BLaER1 (cell line): ENCODE measurements around the gene UNK.

Experiments used
- H3K27ac ChIP-seq: shearing (Covaris generic); formaldehyde crosslinking; 2 replicates; pipeline ENCODE4 v1.8.1; 2022
- H3K27me3 ChIP-seq: shearing (Covaris generic); formaldehyde crosslinking; 2 replicates; pipeline ENCODE4 v1.8.1; 2022
- H3K36me3 ChIP-seq: shearing (Covaris generic); formaldehyde crosslinking; 2 replicates; pipeline ENCODE4 v1.8.1; 2022
- H3K4me1 ChIP-seq: shearing (Covaris generic); formaldehyde crosslinking; 2 replicates; pipeline ENCODE4 v1.8.1; 2022
- H3K4me2 ChIP-seq: shearing (Covaris generic); formaldehyde crosslinking; 2 replicates; pipeline ENCODE4 v1.8.1; 2022
- H3K4me3 ChIP-seq: shearing (Covaris generic); formaldehyde crosslinking; 2 replicates; pipeline ENCODE4 v1.8.1; 2022
- H3K9ac ChIP-seq: shearing (Covaris generic); formaldehyde crosslinking; 2 replicates; pipeline ENCODE4 v1.8.1; 2022
- H3K9me3 ChIP-seq: shearing (Covaris generic); formaldehyde crosslinking; 2 replicates; pipeline ENCODE4 v1.8.1; 2022
- H4K20me1 ChIP-seq: shearing (Covaris generic); formaldehyde crosslinking; 2 replicates; pipeline ENCODE4 v1.8.1; 2022
- Cebpa-rat ChIP-seq: shearing (Covaris generic); IDR thresholded peaks from 2 replicates; pipeline ENCODE4 v1.8.1; 2022

The UNK gene

GRCh38 chr17:75819116-75819515 lies 34.5 kb downstream of the UNK start:
- Histone ChIP-seq H4K20me1 (peaks cover 40% of the 10 kb centered on the region), H3K4me3 (no peak overlapping the region), H3K9ac (no peak overlapping the region), H3K4me2 (no peak overlapping the region), H3K4me1 (peaks cover 9% of the 10 kb centered on the region; the same call in 1 of the 2 replicates), H3K36me3 (peaks cover 98% of the 10 kb centered on the region), H3K27ac (no peak overlapping the region), H3K27me3 (no peaks in the 10 kb centered on the region), H3K9me3 (no peaks in the 10 kb centered on the region)
- no peak for TF ChIP-seq Cebpa-rat

GRCh38 chr17:75819678-75820077 lies 35.1 kb downstream of the UNK start:
- Histone ChIP-seq H4K20me1 (peaks cover 38% of the 10 kb centered on the region), H3K36me3 (peaks cover 98% of the 10 kb centered on the region)

DNA sequence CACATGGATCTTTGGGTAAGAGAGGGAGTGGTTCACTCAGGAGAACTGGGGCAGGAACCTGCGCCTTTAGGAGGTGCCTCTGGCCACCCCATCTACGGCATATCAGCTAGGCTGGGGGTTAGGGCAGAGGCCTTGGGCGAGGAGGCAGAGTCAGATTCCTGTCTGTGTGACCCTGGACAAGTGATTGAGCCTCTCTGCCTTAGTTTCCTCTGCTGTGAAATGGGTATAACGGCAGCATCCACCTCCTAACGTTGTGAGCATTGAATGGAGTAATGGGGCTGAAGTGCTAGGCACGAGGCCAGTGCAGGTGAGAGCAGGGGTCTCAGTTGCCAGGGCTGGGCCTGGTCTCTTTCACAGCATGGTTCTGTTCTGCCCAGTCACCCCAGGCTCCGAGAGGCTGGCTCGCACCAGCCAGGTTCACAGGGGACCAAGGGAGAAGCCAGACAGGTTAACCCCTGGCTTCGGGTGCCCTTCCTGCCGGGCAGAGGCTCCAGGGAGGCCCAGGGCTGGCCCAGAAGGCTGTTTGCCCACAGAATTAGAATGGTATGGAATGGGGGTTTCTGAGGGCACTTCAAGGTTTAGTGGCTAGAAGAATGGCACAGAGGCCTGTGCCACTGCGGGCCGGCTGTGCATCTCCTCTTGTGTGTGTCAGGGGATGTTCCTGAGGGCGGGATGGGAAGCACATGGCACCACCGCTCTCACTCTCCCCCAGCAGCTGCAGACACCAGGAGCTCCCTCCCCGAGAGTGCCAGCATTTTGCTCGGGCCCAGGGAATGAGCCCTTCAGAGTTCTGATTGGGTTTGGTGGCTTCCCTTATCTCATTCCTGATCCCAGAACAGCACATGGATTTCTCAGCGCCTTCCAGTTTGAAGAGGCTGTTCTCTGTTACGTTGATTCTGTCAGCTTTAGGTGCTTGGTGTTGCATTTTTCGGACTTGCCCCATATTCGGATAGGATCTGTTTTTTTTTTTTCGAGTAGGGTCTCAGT lies 35.8 kb downstream of the UNK start:
- no peak overlapping the region for H3K9ac ChIP-seq
- H3K4me2 ChIP-seq = no peak overlapping the region
- no peaks in the 10 kb centered on the region for H3K27me3 ChIP-seq
- H4K20me1 ChIP-seq = peaks cover 38% of the 10 kb centered on the region
- H3K4me3 ChIP-seq = no peak overlapping the region
- TF ChIP-seq Cebpa-rat = no peak
- H3K27ac ChIP-seq = no peak overlapping the region
- H3K4me1 ChIP-seq = peaks cover 9% of the 10 kb centered on the region; the same call in 1 of the 2 replicates
- H3K9me3 ChIP-seq = no peaks in the 10 kb centered on the region
- peaks cover 97% of the 10 kb centered on the region for H3K36me3 ChIP-seq

More at GRCh38 chr17:75819678-75820077, 35.1 kb downstream of the UNK start:
- H3K4me3 ChIP-seq = no peak overlapping the region
- H3K9ac ChIP-seq = no peak overlapping the region
- no peaks in the 10 kb centered on the region for H3K27me3 ChIP-seq
- peaks cover 9% of the 10 kb centered on the region; the same call in 1 of the 2 replicates for H3K4me1 ChIP-seq
- TF ChIP-seq Cebpa-rat = no peak
- H3K9me3 ChIP-seq = no peaks in the 10 kb centered on the region
- H3K27ac ChIP-seq = no peak overlapping the region
- H3K4me2 ChIP-seq = no peak overlapping the region

DNA sequence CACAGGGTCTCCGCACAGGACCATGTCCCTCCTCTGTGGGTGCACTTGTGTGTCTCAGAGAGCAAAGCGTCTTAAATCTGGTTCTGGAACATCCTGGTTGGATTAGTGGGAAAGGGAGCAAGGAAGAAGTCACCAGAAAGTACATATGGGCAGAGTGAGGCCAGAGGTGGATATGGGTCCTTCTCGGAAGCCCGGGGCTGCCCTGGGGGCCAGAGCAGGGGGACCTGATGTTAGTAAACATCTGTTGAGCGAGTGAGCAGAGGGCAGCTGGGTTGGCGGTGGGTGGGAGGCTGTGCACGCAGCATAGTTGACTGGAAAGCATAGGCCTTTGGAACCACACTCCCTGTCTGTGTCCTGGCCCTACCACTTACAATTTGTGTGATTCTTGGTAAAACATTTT lies 36.9 kb downstream of the UNK start:
- peaks cover 18% of the 10 kb centered on the region for H3K4me1 ChIP-seq
- TF ChIP-seq Cebpa-rat = no peak
- H3K4me2 ChIP-seq = no peak overlapping the region
- H3K4me3 ChIP-seq = no peak overlapping the region
- peaks cover 50% of the 10 kb centered on the region for H4K20me1 ChIP-seq
- H3K27ac ChIP-seq = 0 out of 2 replicates have a peak overlapping the region, but pooled peaks have one; percentile 41
- H3K27me3 ChIP-seq = no peaks in the 10 kb centered on the region
- H3K9me3 ChIP-seq = no peaks in the 10 kb centered on the region
- H3K36me3 ChIP-seq = peaks cover 94% of the 10 kb centered on the region
- H3K9ac ChIP-seq = peak overlapping the region; percentile 55; the same call in 1 of the 2 replicates

GRCh38 chr17:75822119-75822799 lies 37.7 kb downstream of the UNK start:
- Histone ChIP-seq H4K20me1 (peaks cover 57% of the 10 kb centered on the region), H3K4me2 (no peak overlapping the region), H3K9me3 (no peaks in the 10 kb centered on the region), H3K4me3 (no peak overlapping the region), H3K4me1 (peaks cover 26% of the 10 kb centered on the region), H3K27me3 (no peaks in the 10 kb centered on the region), H3K36me3 (peaks cover 89% of the 10 kb centered on the region), H3K9ac (peak overlapping the region; percentile 55; the same call in 1 of the 2 replicates), H3K27ac (0 out of 2 replicates have a peak overlapping the region, but pooled peaks have one; percentile 41)
- TF ChIP-seq Cebpa-rat = no peak

DNA sequence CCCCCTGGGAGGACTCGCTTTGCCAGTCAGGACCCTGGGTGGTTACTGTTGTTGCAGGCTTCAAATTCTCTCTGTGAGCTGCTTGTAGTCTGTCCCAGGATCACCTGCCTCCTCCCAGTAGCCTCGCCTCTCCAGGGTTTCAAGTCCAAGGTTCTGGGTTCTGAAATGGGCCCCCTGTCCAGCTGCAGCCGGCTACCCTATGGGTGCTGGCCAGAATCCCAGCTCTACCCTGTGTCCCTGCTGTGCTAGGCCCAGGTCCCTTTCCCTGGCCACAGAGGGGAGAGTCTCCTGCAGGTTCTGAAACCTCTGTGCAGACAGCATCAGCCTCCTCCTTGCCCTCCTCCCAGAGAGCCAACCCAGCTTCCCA lies 38.2 kb downstream of the UNK start:
- Histone ChIP-seq H3K9ac (0 out of 2 replicates have a peak overlapping the region, but pooled peaks have one; percentile 10), H3K4me2 (no peak overlapping the region), H4K20me1 (peaks cover 58% of the 10 kb centered on the region), H3K27me3 (no peaks in the 10 kb centered on the region), H3K36me3 (peaks cover 89% of the 10 kb centered on the region), H3K9me3 (no peaks in the 10 kb centered on the region), H3K27ac (0 out of 2 replicates have a peak overlapping the region, but pooled peaks have one; percentile 41), H3K4me3 (no peak overlapping the region), H3K4me1 (peaks cover 31% of the 10 kb centered on the region)
- no peak for TF ChIP-seq Cebpa-rat

GRCh38 chr17:75823257-75824041 lies 38.8 kb downstream of the UNK start:
- no peak overlapping the region for H3K4me3 ChIP-seq
- H3K9me3 ChIP-seq = no peaks in the 10 kb centered on the region
- H3K27ac ChIP-seq = no peak overlapping the region
- no peak for TF ChIP-seq Cebpa-rat
- 0 out of 2 replicates have a peak overlapping the region, but pooled peaks have one; percentile 10 for H3K9ac ChIP-seq
- H3K36me3 ChIP-seq = peaks cover 89% of the 10 kb centered on the region
- peaks cover 37% of the 10 kb centered on the region for H3K4me1 ChIP-seq
- no peaks in the 10 kb centered on the region for H3K27me3 ChIP-seq
- peaks cover 60% of the 10 kb centered on the region for H4K20me1 ChIP-seq
- no peak overlapping the region for H3K4me2 ChIP-seq

- TF ChIP-seq Cebpa-rat = no peak
- Histone ChIP-seq H4K20me1 (peaks cover 64% of the 10 kb centered on the region), H3K27ac (no peak overlapping the region), H3K9me3 (no peaks in the 10 kb centered on the region), H3K4me2 (no peak overlapping the region), H3K27me3 (no peaks in the 10 kb centered on the region), H3K36me3 (peaks cover 89% of the 10 kb centered on the region), H3K4me3 (no peak overlapping the region), H3K9ac (no peak overlapping the region), H3K4me1 (peaks cover 44% of the 10 kb centered on the region)
Measured at GRCh38 chr17:75824050-75824552, 39.5 kb downstream of the UNK start.

DNA sequence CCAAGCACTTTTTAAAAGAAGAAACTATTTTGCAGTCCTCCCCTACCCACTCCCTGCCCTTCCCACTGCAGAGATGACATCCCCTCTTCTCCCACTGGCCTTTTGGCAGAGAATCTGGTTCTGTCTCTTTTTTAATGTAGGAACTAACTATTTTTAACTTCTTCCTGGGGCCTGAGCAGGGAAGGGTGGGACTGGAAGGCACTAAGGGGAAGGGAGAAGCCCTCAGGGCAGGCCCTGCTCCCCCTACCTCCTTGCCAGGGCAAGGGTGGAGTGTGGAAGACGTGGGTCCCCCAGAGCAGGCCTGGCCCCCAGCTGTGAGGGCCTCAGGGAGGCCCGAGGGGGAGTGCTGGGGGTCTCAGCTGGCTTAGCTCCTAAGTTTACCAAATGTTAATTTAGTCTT lies 40.1 kb downstream of the UNK start:
- TF ChIP-seq Cebpa-rat = no peak
- Histone ChIP-seq H3K4me1 (peaks cover 46% of the 10 kb centered on the region), H3K27ac (peak overlapping the region; percentile 49; the same call in 1 of the 2 replicates), H3K36me3 (peaks cover 90% of the 10 kb centered on the region), H3K9ac (no peak overlapping the region), H3K4me3 (no peak overlapping the region), H4K20me1 (peaks cover 64% of the 10 kb centered on the region), H3K27me3 (no peaks in the 10 kb centered on the region), H3K4me2 (no peak overlapping the region), H3K9me3 (no peaks in the 10 kb centered on the region)
